Measurements from ENCODE around the gene DIPK1B.

The DIPK1B gene

DNA sequence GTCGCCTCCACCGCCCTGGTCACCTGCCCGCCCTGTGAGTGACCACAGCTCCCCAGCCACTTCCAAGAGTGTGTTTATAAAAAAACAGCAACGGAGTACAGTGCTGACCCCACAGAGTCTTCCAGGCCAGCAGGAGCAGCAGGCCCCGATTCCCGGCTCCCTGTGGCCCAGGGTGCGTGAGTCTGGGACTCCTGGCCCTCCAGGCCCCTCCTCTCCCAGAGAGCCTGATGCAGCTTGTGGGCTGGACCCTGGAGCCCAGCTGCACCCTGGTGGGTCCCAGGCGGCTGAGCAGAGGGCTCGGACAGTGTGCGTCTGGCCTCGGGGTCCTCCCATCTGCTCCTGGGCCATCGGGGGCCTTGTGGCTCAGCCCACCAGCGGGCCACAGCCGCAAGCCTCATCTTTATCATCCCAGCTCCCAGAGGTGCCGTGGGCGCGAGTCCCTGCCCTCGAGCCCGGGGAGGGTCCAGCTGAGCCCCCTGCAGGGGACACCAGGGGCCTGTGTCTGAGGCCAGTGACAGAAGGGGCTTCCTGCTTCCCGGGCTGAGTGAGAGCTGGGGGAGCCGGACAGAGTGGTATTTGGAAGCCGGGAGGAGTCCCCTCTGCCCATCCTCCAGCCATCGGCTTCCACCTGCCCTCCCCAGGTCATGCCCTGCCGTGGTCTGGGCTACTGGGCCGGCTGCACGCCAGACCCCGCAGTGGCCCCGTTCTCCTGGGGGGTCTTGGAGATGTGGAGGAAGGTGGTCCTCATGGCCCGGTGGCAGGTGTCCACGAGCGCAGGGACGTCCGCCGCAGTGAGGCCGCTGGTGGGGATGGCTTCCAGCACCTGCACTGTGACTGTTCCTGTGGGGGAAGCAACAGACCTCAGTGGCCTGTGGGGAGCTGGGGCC lies 39.0 kb upstream of the DIPK1B start:
- no peak for DNase-seq (ENCODE audit: low spot score)

GRCh38 chr9:136673975-136674785 lies 38.2 kb upstream of the DIPK1B start:
- DNase-seq (ENCODE audit: low spot score), result no peak

GRCh38 chr9:136674786-136675349 lies 37.5 kb upstream of the DIPK1B start:
- no peak for DNase-seq (ENCODE audit: low spot score)

GRCh38 chr9:136675477-136676296 lies 36.7 kb upstream of the DIPK1B start:
- no peak for DNase-seq (ENCODE audit: low spot score)

DNA sequence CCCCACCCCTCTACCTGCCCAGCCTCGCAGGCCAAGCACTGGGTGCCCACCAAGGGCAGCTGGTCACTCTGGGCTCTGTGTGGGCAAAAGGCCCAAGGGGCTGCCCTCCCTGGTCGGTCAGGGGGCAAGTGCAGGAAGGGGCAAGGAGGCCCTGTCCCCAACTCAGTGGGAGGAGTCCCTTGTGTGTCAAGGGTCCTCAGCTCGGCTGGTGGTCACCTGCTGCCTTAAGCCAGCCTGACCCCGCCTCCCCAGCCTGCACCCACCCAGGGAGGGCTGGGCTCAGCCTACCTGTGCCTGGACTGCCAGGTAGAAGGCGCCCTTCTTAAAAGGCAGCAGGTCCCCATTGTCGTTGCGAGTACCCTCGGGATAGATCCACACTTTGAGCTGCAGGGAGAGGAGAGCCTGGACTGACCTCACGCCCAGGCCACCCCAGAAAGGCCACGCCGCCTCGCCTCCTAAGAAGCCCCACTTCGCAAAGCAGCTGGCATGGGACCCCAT lies 36.0 kb upstream of the DIPK1B start:
- DNase-seq (ENCODE audit: low spot score), result no peak

DNA sequence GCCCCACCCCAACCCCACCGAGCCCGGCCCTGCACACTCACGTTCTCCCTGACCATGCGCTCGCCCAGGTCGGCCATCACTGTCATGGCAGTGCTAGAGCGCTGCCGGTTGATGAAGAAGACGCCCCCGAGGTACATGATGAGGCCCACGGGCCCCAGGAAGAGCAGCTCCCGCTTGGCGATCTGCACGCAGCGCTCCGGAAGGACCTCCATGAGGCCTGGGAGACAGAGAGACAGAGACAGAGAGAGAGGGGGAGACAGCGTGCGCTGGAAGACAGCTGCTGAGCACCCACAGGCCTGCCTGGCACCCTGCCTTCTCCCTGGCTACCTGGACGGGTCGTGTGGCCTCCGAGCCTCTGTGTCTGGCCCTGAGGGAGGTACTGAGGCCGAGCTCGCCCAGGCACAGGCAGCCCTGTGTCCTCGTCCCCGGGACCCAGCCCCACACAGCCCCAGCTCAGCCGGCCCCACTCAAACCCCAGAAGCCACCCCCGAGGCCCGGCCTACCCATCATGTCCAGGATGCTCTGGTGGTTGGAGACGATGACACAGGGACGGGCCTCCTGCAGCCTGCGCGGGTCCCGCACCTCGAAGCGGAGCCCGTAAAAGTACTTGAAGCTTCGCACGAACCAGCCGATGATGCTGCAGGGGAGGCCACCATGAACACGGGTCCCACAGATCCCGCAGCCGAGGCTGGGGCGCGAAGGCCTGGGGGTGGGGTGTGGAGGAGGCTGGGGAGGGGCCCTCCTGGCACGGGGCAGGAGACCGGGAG lies 35.3 kb upstream of the DIPK1B start:
- no peak for DNase-seq (ENCODE audit: low spot score)

DNA sequence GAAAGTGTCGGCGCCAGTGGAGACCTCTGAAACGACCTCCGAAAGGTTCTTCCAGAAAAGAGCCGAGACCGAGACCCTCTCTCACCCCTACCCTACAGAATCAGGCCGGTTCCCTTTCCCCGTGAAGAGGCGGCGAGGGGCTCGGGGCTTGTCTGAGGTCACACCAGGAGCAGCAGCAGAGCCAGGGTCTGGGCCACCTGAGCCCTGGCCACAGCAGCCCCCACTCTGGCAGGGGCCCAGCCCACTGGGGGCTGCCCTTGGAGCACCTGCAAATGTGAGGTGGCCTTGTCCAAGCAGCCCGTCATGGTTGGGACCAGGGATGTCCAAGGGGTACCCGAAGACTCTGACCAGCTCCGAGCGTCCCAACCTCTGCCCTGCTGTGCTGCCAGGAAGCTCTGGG lies 34.3 kb upstream of the DIPK1B start:
- DNase-seq (ENCODE audit: low spot score), result no peak

DNA sequence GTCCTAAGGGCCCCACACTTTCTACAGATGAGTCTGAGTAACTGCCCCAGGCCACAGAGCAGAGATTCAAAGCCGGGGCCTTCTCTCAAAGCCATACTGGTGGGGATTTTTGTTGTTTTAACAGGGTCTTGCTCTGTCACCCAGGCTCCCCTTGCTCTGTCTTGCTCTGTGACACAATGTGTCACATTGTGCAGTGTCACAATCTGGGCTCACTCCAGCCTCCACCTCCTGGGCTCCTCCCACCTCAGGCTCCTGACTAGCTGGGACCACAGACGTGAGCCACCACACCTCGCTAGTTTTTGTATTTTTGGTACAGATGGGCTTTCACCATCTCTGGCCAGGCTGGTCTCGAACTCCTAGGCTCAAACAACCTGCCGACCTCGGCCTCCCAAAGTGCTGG lies 33.7 kb upstream of the DIPK1B start:
- no peak for DNase-seq (ENCODE audit: low spot score)

- no peak for DNase-seq (ENCODE audit: low spot score)
These were observed 32.9 kb upstream of the DIPK1B start for GRCh38 chr9:136679431-136679941.

- DNase-seq (ENCODE audit: low spot score), result no peak
These were observed 31.3 kb upstream of the DIPK1B start for GRCh38 chr9:136681029-136681428.

DNA sequence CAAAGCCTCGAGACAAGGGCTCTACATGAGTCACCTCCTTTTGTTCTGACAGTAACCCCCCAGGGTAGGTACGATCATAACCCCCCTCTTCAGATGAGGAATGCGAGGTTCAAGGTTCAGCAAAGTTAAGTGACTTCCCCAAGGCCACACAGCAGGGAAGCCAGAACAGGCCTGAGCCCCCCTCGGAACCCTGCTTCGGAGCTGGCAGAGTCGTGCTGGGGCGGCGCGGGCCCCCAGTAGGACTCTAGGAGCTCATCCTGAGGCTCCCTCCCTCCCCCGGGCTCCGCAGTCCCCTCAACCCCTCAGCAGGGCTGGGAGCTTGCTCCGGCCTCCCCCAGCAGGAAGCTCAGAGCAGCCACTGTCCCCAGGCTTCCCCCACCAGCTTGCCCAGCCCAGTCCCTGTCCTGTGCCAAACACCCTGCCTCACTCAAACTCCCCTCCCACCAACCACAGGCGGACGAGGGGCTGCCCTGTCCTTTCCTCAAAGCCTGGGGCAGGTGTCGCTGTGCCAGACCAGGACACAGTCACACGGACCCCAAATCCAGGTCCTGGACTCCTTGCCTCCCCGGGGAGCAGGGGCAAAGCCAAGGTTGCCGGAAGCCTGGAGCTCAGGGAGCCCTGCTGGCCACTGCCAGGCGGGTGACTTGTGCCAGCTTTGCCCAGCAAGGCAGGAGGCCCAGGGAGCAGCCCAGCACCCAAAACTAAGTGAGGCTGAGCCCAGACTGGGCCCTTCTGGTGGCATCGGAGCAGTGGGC lies 30.2 kb upstream of the DIPK1B start:
- no peak for DNase-seq (ENCODE audit: low spot score)

GRCh38 chr9:136682710-136683109 lies 29.7 kb upstream of the DIPK1B start:
- DNase-seq (ENCODE audit: low spot score), result no peak

DNA sequence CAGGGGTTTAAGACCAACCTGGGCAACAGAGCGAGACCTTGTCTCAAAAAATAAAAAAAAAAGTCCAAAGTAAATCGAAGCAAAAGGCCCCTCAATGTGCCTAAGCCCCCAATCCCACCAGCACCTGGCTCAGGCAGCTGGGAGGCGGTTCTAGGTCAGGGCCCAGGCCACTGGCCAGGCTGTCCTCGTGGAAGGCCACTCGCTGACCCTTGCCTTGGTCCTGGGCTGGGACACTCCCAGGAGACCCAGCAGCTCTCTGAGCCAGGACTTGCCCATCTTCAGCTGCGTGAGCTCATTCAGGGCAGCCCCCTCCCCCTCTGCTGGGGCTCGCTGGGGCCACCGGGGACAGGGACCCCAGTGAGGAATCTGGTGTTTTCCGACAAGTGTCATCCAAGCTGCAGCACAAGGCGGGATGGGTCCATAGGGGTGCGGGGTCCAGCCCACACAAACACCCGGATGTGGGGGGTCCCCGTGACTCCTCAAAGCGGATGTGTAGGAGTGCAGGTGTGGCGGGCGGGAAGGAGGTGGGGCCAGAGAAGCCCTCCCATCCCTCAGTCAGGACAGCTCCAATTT lies 29.1 kb upstream of the DIPK1B start:
- DNase-seq (ENCODE audit: low spot score), result no peak

DNA sequence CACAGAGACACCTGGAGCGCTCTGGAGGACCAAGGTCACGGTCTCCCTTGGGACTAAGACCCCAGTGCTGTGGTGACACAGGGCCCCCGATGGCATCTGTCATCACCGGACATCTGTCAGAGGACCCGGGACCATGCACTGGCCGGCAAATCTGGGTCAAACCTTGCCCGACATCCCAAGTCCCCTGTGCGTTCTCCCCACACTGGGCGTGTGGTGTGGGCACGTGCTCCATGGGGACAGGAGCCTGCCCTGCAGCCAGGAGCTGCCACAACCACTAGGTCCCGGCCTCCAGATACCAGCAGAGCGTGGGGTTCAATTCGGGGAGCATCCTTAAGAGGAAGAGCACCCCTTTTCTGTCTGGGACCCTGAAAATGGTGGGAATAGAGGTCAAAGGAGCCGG lies 28.6 kb upstream of the DIPK1B start:
- no peak for DNase-seq (ENCODE audit: low spot score)

GRCh38 chr9:136684339-136684738 lies 28.0 kb upstream of the DIPK1B start:
- DNase-seq (ENCODE audit: low spot score), result no peak

GRCh38 chr9:136684799-136685198 lies 27.6 kb upstream of the DIPK1B start:
- DNase-seq (ENCODE audit: low spot score), result no peak

DNA sequence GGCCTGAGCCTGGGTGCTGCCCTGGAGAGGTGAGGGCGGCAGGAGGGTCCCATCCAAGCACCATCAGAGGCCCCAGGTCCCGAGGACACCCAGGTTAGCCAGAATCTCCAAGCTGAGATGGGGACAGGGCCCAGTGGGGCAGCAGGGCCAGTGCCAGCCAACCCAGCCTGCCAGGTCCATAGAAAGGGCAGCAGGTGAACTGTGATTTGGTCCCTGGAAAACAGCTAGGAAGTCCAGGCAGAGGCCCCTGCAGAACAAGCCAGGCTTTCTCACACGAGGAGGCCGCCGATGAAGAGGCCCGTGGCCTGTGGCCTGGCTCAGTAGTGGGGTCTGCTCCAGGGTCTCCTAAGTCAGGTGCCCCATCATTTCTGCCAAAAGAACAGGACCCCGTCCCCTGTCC lies 27.2 kb upstream of the DIPK1B start:
- no peak for DNase-seq (ENCODE audit: low spot score)

GRCh38 chr9:136685790-136686533 lies 26.4 kb upstream of the DIPK1B start:
- no peak for DNase-seq (ENCODE audit: low spot score)

DNA sequence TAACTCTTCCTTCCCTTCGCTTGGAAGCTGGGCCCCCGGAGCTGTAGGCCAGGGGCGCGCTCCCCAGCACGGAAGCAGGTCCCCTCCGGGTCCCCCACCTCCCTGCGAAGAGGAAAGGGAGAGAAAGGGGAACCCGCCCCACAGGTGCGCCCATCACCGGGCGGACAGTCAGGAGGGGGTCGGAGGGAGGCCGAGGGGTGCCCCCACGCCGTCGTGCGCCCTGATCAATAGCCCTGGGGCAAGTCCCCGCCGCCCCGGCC lies 25.9 kb upstream of the DIPK1B start:
- DNase-seq (ENCODE audit: low spot score), result no peak

Measured in left forelimb (tissue), 1 donor.